Ovary (tissue), 3 donors: ENCODE measurements around the gene EIF6.

Source experiments
- EP300 ChIP-seq: sonication (generic); formaldehyde crosslinking; IDR thresholded peaks from one replicate; pipeline ENCODE4 v1.6.1; 2017; ENCODE audit warnings: antibody characterized with exemption
- POLR2A ChIP-seq: fragments of 450-650 bp; IDR thresholded peaks from one replicate; pipeline ENCODE4 v1.6.1; 2017; ENCODE audit warnings: antibody characterized with exemption, mild to moderate bottlenecking, moderate library complexity
- TF ChIP-seq, protein P1 (sequence below), 3 donors: fragments of 450-650 bp in 2 of 3; fragments of 200-600 bp in 1 of 3; IDR thresholded peaks; one replicate each; pipeline versions ENCODE4 v1.5.1 to v1.8.0; 2016 to 2022; ENCODE audit warnings: antibody characterized with exemption in 3 of 3, mild to moderate bottlenecking in 1 of 3
- donor health status: DM: no; HTN: no; CAD: no.

DNA sequence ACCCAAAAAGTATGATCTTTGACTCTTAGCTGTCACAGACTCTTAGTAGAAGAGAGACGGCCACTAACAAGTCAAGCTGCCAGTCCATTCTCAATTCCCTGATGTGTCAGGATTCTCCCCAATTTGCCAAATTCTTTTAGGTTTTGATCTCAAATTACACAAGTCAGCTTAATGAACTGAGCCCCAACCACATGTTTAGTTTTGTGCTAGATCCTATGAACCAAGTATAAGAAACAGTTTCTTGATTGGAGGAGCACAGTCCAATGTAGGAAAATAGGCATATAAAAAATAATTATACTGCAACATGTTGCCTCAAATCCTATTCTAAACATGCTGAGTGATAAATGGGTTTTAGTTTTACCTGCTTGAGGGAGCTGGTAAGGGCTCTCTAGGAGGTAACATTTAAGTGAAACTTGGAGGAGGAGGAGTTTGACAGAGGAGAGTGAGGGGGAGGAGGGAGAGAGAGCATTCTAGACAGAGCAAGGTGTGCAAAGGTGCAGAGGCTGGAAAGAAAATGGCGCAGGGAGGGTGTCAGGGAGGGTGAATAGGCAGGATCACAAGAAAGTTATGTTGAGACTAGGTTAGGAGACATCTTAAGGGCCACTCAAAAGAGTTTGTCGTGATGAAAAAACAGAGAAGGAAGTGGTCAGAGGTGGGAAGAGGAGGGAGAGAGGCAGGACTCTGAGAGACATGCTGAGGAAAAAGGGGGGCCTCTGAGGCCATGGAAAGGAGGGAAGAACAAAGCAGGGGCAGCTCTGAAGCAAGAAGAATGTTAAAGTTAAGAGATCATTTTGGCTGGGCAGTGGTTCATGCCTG lies 30.5 kb upstream of the EIF6 start:
- TF ChIP-seq POLR2A, result no peak
- TF ChIP-seq, protein P1, sequence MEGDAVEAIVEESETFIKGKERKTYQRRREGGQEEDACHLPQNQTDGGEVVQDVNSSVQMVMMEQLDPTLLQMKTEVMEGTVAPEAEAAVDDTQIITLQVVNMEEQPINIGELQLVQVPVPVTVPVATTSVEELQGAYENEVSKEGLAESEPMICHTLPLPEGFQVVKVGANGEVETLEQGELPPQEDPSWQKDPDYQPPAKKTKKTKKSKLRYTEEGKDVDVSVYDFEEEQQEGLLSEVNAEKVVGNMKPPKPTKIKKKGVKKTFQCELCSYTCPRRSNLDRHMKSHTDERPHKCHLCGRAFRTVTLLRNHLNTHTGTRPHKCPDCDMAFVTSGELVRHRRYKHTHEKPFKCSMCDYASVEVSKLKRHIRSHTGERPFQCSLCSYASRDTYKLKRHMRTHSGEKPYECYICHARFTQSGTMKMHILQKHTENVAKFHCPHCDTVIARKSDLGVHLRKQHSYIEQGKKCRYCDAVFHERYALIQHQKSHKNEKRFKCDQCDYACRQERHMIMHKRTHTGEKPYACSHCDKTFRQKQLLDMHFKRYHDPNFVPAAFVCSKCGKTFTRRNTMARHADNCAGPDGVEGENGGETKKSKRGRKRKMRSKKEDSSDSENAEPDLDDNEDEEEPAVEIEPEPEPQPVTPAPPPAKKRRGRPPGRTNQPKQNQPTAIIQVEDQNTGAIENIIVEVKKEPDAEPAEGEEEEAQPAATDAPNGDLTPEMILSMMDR (IDR thresholded peaks at IDR 0.05), result no peak
- no peak for TF ChIP-seq EP300
